Neural cell (in vitro differentiated cells): ENCODE data around the gene DIP2C. TPM values are rescaled to one million over a fixed set of nuclear protein-coding genes. Genes with fewer than 3 reads are reported as not detected.

Experiments used
- H2AFZ ChIP-seq: fragments of 200-600, 300-800 bp; sonication (generic), shearing (Covaris generic); 2 replicates; pipeline ENCODE4 v1.6.0; 2014; ENCODE audit warnings: low read depth, mild to moderate bottlenecking, antibody characterized with exemption, low read length, moderate library complexity
- H3F3A ChIP-seq: fragments of 200-600 bp; shearing (Covaris generic); 2 replicates; pipeline ENCODE4 v1.6.1; 2016; ENCODE audit warnings: mild to moderate bottlenecking, moderate library complexity, mixed read lengths, antibody characterized with exemption, low read length; ENCODE audit not compliant: insufficient read depth, poor library complexity, severe bottlenecking
- H3K27ac ChIP-seq: fragments of 200-600, 300-800 bp; sonication (generic), shearing (Covaris generic); 2 replicates; pipeline ENCODE4 v1.5.1; 2014; ENCODE audit warnings: mild to moderate bottlenecking, low read length, moderate library complexity
- H3K27me3 ChIP-seq: fragments of 300-800, 200-600 bp; sonication (generic), shearing (Covaris generic); 2 replicates; pipeline ENCODE4 v1.6.0; 2014; ENCODE audit warnings: mild to moderate bottlenecking, low read depth, low read length, moderate library complexity; ENCODE audit not compliant: insufficient read depth
- H3K36me3 ChIP-seq: fragments of 300-800, 200-600 bp; sonication (generic), shearing (Covaris generic); 2 replicates; pipeline ENCODE4 v1.5.1; 2014; ENCODE audit warnings: mild to moderate bottlenecking, antibody characterized with exemption, low read length, moderate library complexity; ENCODE audit not compliant: insufficient read depth
- H3K4me2 ChIP-seq: fragments of 300-800, 200-600 bp; sonication (generic), shearing (Covaris generic); 2 replicates; pipeline ENCODE4 v1.6.0; 2014; ENCODE audit warnings: mild to moderate bottlenecking, low read length
- H3K4me3 ChIP-seq: fragments of 300-800, 200-600 bp; sonication (generic), shearing (Covaris generic); 2 replicates; pipeline ENCODE4 v1.5.1; 2014; ENCODE audit warnings: mild to moderate bottlenecking, low read length, moderate library complexity
- H3K79me2 ChIP-seq: fragments of 200-600 bp; shearing (Covaris generic); replicated peaks from 2 replicates; pipeline ENCODE4 v1.6.0; 2014; ENCODE audit warnings: mild to moderate bottlenecking, low read length, moderate library complexity; ENCODE audit not compliant: insufficient read depth
- H3K9ac ChIP-seq: fragments of 300-800, 200-600 bp; sonication (generic), shearing (Covaris generic); 2 replicates; pipeline ENCODE4 v1.6.1; 2016; ENCODE audit warnings: mild to moderate bottlenecking, low read length, mixed read lengths
- H3K9me2 ChIP-seq: fragments of 200-600 bp; shearing (Covaris generic); 2 replicates; pipeline ENCODE4 v1.6.1; 2016; ENCODE audit warnings: mild to moderate bottlenecking, low read length, mixed read lengths; ENCODE audit not compliant: insufficient read depth
- H3K9me3 ChIP-seq: fragments of 200-600, 300-800 bp; sonication (generic), shearing (Covaris generic); 2 replicates; pipeline ENCODE4 v1.6.1; 2016; ENCODE audit warnings: mild to moderate bottlenecking, mixed run types, low read length, moderate library complexity, mixed read lengths
- H4K20me1 ChIP-seq: fragments of 200-600 bp; shearing (Covaris generic); 2 replicates; pipeline ENCODE4 v1.6.1; 2016; ENCODE audit warnings: mild to moderate bottlenecking, mixed run types; ENCODE audit not compliant: insufficient read depth
- EP300 ChIP-seq: fragments of 450-650 bp; conservative IDR thresholded peaks from 2 replicates; pipeline ENCODE4 v1.6.1; 2014; ENCODE audit warnings: antibody characterized with exemption, mild to moderate bottlenecking, moderate library complexity; ENCODE audit not compliant: poor library complexity, severe bottlenecking
- EZH2 ChIP-seq: fragments of 200-600, 300-800 bp; shearing (Covaris generic), sonication (generic); IDR thresholded peaks from 2 replicates; pipeline ENCODE4 v1.6.1; 2014; ENCODE audit warnings: antibody characterized with exemption, low read length, borderline replicate concordance, mild to moderate bottlenecking; ENCODE audit not compliant: insufficient read depth, poor library complexity, severe bottlenecking
- MXI1 ChIP-seq: fragments of 450-650 bp; conservative IDR thresholded peaks from 2 replicates; pipeline ENCODE4 v1.6.1; 2014; ENCODE audit warnings: antibody characterized with exemption, mild to moderate bottlenecking; ENCODE audit not compliant: poor library complexity, severe bottlenecking
- POLR2AphosphoS5 ChIP-seq: IDR thresholded peaks from 2 replicates; pipeline ENCODE4 v1.6.1; 2012
- RAD21 ChIP-seq: fragments of 450-650 bp; conservative IDR thresholded peaks from 2 replicates; pipeline ENCODE4 v1.6.1; 2014; ENCODE audit warnings: antibody characterized with exemption, mild to moderate bottlenecking, moderate library complexity
- SMC3 ChIP-seq: fragments of 450-650 bp; conservative IDR thresholded peaks from 2 replicates; pipeline ENCODE4 v1.6.1; 2014; ENCODE audit warnings: antibody characterized with exemption, mild to moderate bottlenecking, moderate library complexity; ENCODE audit not compliant: poor library complexity
- TAF1 ChIP-seq: IDR thresholded peaks from 2 replicates; pipeline ENCODE4 v1.6.1; 2012; ENCODE audit warnings: low read depth
- polyA plus RNA-seq: library from polyadenylated mRNA; depleted of rRNA; stranded (reverse); fragments of >200 nt; gene quantifications from 2 replicates; pipeline ENCODE4 v1.2.3, GENCODE V29; 2014
- TF ChIP-seq, protein P1 (sequence below): fragments of 450-650 bp; IDR thresholded peaks from 2 replicates; pipeline ENCODE4 v1.5.1; 2014; ENCODE audit warnings: antibody characterized with exemption, mild to moderate bottlenecking, moderate library complexity; ENCODE audit not compliant: poor library complexity, severe bottlenecking
- TF ChIP-seq, protein P2 (sequence below): IDR thresholded peaks from 2 replicates; pipeline ENCODE4 v1.6.1; 2012; ENCODE audit warnings: borderline replicate concordance

The DIP2C gene
- polyA plus RNA-seq, 1 donor from 2014 or later = 24.1 TPM

DNA sequence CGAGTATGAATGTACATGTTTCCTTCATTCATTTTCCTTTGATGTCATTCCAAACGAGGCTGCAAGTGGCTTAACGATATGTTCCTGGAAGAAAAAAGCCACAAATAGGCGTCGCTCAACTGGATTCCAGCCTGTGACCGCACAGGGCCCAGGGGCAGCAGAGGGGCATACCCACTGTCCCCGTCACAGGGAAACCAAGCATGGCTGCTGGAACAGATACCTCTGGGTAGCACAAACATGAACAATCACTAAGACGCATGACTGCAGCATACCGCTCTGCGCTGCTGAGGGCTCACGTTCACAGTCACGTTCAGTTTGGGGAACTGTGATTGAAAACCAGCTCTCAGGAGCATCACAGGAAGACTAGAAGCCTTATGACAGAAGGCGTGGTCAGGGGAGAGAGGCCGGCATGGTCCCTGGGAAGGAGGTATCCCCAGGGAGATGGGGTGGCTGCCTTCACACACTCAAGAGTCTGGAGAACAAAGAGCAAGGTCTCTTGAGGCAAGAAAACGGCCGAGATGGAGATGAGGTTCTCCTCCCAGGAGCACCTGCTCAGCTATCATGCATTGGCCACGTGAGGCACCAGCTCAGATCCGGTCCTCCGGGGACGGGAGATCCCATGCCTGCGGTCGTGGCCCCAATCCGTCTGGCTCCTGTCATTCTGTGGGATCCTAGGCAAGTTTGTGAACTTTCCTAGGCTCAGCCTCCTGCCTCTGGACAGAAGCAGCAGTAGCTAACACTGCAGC is 213.6 kb downstream of the DIP2C start:
- Histone ChIP-seq H3F3A (no peaks in the 10 kb centered on the region), H3K27me3 (no peaks in the 10 kb centered on the region), H3K79me2 (peaks cover 4% of the 10 kb centered on the region), H3K27ac (no peak overlapping the region), H3K9me3 (no peaks in the 10 kb centered on the region), H3K9ac (no peak overlapping the region), H4K20me1 (no peaks in the 10 kb centered on the region), H2AFZ (no peak overlapping the region), H3K4me2 (no peak overlapping the region), H3K4me3 (no peak overlapping the region), H3K9me2 (no peaks in the 10 kb centered on the region), H3K36me3 (no peaks in the 10 kb centered on the region)
- TF ChIP-seq, protein P1, sequence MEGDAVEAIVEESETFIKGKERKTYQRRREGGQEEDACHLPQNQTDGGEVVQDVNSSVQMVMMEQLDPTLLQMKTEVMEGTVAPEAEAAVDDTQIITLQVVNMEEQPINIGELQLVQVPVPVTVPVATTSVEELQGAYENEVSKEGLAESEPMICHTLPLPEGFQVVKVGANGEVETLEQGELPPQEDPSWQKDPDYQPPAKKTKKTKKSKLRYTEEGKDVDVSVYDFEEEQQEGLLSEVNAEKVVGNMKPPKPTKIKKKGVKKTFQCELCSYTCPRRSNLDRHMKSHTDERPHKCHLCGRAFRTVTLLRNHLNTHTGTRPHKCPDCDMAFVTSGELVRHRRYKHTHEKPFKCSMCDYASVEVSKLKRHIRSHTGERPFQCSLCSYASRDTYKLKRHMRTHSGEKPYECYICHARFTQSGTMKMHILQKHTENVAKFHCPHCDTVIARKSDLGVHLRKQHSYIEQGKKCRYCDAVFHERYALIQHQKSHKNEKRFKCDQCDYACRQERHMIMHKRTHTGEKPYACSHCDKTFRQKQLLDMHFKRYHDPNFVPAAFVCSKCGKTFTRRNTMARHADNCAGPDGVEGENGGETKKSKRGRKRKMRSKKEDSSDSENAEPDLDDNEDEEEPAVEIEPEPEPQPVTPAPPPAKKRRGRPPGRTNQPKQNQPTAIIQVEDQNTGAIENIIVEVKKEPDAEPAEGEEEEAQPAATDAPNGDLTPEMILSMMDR = no peak
- TF ChIP-seq MXI1 = no peak
- TF ChIP-seq, protein P2, sequence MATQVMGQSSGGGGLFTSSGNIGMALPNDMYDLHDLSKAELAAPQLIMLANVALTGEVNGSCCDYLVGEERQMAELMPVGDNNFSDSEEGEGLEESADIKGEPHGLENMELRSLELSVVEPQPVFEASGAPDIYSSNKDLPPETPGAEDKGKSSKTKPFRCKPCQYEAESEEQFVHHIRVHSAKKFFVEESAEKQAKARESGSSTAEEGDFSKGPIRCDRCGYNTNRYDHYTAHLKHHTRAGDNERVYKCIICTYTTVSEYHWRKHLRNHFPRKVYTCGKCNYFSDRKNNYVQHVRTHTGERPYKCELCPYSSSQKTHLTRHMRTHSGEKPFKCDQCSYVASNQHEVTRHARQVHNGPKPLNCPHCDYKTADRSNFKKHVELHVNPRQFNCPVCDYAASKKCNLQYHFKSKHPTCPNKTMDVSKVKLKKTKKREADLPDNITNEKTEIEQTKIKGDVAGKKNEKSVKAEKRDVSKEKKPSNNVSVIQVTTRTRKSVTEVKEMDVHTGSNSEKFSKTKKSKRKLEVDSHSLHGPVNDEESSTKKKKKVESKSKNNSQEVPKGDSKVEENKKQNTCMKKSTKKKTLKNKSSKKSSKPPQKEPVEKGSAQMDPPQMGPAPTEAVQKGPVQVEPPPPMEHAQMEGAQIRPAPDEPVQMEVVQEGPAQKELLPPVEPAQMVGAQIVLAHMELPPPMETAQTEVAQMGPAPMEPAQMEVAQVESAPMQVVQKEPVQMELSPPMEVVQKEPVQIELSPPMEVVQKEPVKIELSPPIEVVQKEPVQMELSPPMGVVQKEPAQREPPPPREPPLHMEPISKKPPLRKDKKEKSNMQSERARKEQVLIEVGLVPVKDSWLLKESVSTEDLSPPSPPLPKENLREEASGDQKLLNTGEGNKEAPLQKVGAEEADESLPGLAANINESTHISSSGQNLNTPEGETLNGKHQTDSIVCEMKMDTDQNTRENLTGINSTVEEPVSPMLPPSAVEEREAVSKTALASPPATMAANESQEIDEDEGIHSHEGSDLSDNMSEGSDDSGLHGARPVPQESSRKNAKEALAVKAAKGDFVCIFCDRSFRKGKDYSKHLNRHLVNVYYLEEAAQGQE = no peak
- no peak for TF ChIP-seq POLR2AphosphoS5
- TF ChIP-seq SMC3 = no peak
- no peak for TF ChIP-seq RAD21
- TF ChIP-seq EZH2 = no peak
- TF ChIP-seq EP300 = no peak
- no peak for TF ChIP-seq TAF1

DNA sequence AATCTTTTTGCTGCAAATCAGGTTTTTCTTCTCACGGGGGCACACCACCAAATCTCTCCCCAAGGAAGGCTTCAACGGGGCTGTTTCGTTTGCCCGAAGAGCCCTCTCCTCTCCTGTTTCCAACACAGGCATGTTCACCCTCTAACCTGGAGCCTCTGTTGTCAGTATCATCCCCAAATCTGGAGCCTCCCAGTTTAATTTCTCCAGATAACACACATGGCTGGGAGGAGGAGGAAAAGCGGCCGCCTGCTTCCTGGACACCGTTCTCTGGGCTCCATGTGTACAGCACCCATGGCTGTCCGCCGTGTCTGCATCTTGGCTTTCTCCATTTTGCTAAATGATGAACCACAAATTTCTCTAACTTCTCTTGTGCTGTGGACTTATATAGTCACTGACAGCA is 214.5 kb downstream of the DIP2C start:
- H4K20me1 ChIP-seq = no peaks in the 10 kb centered on the region
- H3K36me3 ChIP-seq = no peaks in the 10 kb centered on the region
- H3K9me3 ChIP-seq = no peaks in the 10 kb centered on the region
- no peak overlapping the region for H3K4me3 ChIP-seq
- H3K9me2 ChIP-seq = no peaks in the 10 kb centered on the region
- peaks cover 4% of the 10 kb centered on the region for H3K79me2 ChIP-seq
- TF ChIP-seq EP300 = no peak
- TF ChIP-seq, protein P2 = no peak
- no peak for TF ChIP-seq EZH2
- no peak for TF ChIP-seq POLR2AphosphoS5
- TF ChIP-seq RAD21 = no peak
- TF ChIP-seq, protein P1 = no peak
- no peak for TF ChIP-seq SMC3
- TF ChIP-seq TAF1 = no peak
- no peak for TF ChIP-seq MXI1
- H3K27me3 ChIP-seq = no peaks in the 10 kb centered on the region
- H3F3A ChIP-seq = no peaks in the 10 kb centered on the region
- H3K27ac ChIP-seq = no peak overlapping the region
- H3K4me2 ChIP-seq = no peak overlapping the region
- H3K9ac ChIP-seq = no peak overlapping the region
- H2AFZ ChIP-seq = no peak overlapping the region
